PC-3 (cell line): Measurements from ENCODE around the gene MIF4GD.

ENCODE experiments used
- CTCF ChIP-seq: fragments of 300-600 bp; sonication (generic); conservative IDR thresholded peaks from 2 replicates; pipeline ENCODE4 v1.5.1; 2017; ENCODE audit warnings: antibody characterized with exemption, low read depth, mild to moderate bottlenecking, low read length
- EZH2 ChIP-seq: fragments of 300-600 bp; sonication (generic); IDR thresholded peaks from one replicate; pipeline ENCODE4 v1.6.1; 2017; ENCODE audit warnings: antibody characterized with exemption, mild to moderate bottlenecking, low read length; ENCODE audit not compliant: unreplicated experiment

- no peak for TF ChIP-seq CTCF
- TF ChIP-seq EZH2 = no peak
Observed at GRCh38 chr17:75316253-75316652, 45.2 kb upstream of the MIF4GD start.
